Gastroesophageal sphincter (tissue), 3 donors: Measurements from ENCODE around the gene FBXW12.

Experiments
- EP300 ChIP-seq: sonication (generic); formaldehyde crosslinking; IDR thresholded peaks from one replicate; pipeline ENCODE4 v1.6.1; 2017; ENCODE audit warnings: antibody characterized with exemption, mild to moderate bottlenecking
- POLR2A ChIP-seq, 2 donors: fragments of 450-650 bp; IDR thresholded peaks; one replicate each; pipeline ENCODE4 v1.6.1; 2017; ENCODE audit warnings: antibody characterized with exemption in 2 of 2, mild to moderate bottlenecking in 2 of 2, moderate library complexity in 1 of 2
- POLR2AphosphoS5 ChIP-seq: sonication (generic); formaldehyde crosslinking; IDR thresholded peaks from one replicate; pipeline ENCODE4 v1.6.1; 2017; ENCODE audit warnings: antibody characterized with exemption
- TF ChIP-seq, protein P1 (sequence below), 4 experiments: fragments of 200-600 bp in 2 of 4; fragments of 450-650 bp in 2 of 4; sonication (generic) in 1 of 4; IDR thresholded peaks; one replicate each; pipeline ENCODE4 v1.5.1; 2017 to 2019; ENCODE audit warnings: antibody characterized with exemption in 4 of 4, mild to moderate bottlenecking in 2 of 4, moderate library complexity in 2 of 4

DNA sequence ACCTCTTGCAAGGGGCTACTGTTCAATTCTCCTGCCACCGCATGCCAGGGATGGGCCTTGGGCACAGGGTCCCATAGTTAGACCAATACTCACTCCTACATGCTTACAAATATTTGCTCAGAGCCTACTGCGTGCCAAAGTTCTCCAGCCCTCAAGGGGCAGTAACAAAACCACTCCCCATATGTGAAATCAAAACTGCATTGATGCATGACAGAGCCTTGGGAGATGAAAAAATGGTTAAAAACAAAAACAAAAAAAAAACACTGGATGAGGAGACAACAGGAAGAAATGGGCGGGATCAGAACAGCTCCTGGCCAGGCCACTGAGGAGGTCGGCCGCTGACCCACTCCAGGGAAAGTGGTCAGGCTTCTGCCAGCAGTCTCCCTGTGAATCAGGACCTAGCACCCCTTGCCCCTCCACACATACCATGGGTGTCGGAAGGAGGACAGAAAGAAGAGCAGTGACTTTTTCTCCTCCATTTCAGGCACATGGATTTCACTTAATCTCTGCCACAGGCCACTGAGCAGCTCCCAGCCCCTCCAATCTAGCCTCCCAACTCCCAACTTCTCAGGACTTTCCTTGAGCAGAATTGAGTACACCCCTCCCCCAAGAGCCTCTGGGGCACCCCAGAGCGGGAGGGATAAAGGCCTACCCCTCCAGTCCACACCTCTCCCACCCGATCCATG lies 55.1 kb downstream of the FBXW12 start:
- TF ChIP-seq, protein P1, sequence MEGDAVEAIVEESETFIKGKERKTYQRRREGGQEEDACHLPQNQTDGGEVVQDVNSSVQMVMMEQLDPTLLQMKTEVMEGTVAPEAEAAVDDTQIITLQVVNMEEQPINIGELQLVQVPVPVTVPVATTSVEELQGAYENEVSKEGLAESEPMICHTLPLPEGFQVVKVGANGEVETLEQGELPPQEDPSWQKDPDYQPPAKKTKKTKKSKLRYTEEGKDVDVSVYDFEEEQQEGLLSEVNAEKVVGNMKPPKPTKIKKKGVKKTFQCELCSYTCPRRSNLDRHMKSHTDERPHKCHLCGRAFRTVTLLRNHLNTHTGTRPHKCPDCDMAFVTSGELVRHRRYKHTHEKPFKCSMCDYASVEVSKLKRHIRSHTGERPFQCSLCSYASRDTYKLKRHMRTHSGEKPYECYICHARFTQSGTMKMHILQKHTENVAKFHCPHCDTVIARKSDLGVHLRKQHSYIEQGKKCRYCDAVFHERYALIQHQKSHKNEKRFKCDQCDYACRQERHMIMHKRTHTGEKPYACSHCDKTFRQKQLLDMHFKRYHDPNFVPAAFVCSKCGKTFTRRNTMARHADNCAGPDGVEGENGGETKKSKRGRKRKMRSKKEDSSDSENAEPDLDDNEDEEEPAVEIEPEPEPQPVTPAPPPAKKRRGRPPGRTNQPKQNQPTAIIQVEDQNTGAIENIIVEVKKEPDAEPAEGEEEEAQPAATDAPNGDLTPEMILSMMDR (IDR thresholded peaks at IDR 0.05): no peak
- TF ChIP-seq POLR2A (IDR thresholded peaks at IDR 0.05) (no peak), POLR2AphosphoS5 (no peak), EP300 (no peak)
